Stimulated activated CD8-positive, alpha-beta memory T cell treated with anti-CD3 and anti-CD28 coated beads, Interleukin-12 subunit alpha, Interleukin-12 subunit beta, amount 100 ng/mL, for 24 hours (primary cell): ENCODE results near the gene FARS2.

ENCODE experiments used
- DNase-seq: peaks from one replicate; pipeline ENCODE4 v3.0.0-alpha.2; 2020; ENCODE audit errors: extremely low read depth

The FARS2 gene

DNA sequence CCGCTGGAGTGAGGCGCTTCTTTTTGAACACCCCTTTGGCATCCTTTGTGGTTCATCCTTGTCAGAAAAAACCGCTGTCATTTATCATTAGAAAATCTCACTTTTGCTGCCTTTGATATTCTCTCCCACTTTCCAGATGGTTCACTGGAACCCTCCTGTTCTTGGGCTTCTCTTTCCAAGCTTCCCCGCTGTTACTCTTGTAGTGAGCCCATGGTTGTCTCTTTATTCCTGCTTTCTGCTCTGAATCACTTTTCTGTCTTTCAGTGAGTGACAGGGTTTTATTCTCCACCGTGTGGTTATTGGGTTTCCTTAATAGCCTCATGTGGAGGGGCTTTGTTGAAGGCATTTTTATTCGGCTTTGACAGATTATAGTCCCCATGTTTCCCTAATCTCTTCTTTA, 117.0 kb downstream of the FARS2 start:
- DNase-seq = no peak

DNA sequence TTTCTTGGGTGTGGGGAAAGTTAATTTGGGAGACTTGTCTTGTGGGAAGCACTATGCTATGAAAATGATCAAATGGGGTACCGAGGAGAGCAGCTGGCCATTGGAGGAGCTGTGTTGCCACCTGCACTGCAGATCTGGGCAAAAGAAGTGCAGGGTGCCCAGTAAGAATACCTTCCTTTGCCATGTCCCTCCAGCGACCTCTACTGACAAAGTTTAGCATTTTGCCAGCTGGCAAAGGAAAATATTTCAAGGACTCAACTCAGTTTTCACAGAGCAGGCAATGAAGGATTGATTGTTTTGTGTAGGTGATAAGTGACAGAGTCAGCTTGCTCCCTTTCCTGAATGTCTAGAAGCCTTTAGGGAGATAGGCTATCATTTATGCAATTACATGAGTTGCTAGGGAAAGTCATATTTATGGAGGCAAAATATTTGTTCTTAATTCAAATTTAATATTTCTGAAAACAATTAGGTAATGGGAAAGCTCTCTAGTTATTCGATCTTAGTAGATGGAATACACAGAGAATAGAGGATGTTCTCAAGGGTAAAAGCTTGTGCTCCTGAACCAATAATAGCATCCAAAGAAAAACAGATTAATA, 118.4 kb downstream of the FARS2 start:
- no peak for DNase-seq

- DNase-seq = no peak
Measured at GRCh38 chr6:5383856-5384255, 122.5 kb downstream of the FARS2 start.

GRCh38 chr6:5384276-5384675, 123.0 kb downstream of the FARS2 start:
- no peak for DNase-seq

- no peak for DNase-seq
Measured at GRCh38 chr6:5388326-5388725, 127.0 kb downstream of the FARS2 start.

DNA sequence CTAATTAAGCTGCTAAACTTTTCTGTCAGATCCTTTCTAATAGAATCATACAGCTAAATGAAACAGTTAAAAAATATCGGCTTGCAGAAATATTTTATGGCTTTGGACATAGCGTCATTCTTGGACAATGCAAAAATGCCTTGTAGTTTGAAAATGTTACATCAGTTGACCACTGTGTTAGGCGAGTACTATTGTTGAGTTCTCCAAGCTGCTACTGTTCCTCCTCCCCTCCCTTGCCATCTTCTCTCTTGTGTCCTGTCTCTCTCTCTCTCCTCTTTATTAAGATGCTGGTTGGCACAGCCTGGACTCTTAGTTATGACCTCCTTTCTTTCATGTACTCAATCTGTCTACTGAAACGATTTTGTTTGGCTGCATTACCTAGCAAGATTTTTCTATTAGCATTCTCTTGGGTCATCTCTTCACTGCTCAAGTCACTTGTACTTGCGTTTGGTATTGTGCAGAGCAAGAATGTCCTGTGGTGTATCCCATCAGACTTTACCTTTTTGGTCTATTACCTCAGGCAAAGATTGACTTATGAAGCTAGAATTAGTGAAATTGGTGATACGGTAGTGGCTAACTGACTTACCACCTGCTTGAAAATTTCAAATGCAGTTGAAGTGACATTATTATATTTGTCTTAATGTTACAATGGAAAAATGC, 127.9 kb downstream of the FARS2 start:
- DNase-seq = no peak

GRCh38 chr6:5390177-5390576, 128.9 kb downstream of the FARS2 start:
- DNase-seq = no peak

DNA sequence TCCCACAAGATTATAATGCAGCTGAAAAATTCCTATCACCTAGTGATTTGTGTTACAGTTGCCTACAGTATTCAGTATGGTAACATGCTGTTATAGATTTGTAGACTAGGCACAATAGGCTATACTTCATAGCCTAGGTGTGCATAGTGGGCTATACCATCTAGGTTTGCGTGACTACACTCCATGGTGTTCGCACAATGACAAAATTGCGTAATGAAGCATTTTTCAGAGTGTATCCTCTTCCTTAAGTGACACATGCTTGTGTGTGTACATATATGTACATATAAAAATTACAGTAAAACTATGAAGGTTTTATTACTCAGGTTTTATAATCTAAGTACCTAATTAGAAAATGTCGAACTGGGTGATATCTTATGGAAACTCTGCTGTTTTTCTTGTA, 133.0 kb downstream of the FARS2 start:
- DNase-seq = no peak

DNA sequence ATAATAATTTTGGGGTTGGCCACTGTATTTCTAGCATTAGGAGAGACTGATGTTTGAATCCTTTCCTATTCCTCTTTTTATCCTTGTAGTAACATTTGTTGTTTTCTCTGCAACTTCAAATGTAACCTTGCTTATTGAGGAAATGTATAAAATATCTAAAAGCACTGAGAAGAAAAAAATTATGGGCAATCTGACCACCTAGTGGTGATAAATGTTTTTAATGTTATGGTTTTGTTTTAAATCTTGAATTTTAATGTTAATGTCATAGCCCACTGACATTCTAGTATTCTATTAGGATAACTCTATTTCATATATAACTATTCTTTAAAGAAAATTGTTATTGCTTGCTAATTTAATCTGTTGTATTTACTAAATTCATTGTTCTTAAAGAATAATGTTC, 134.4 kb downstream of the FARS2 start:
- DNase-seq = no peak

DNA sequence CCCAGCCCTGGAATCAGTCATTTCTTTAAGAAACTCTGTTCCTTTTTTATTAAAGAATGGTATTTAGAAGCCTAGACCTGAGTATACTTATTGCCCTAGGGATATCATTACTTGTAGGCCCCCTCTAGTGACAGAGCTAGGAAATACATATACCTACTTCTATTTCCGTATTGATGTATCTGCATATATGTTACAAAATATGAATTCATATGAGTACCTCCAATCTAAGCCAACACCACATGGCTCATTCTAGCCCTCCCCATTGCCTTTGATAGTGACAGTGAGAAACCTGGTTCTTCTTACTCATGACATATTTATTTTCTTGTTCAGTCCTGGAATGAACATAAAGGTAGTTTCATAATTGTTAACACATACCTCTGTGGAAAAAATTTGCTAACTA, 137.2 kb downstream of the FARS2 start:
- DNase-seq = no peak

DNA sequence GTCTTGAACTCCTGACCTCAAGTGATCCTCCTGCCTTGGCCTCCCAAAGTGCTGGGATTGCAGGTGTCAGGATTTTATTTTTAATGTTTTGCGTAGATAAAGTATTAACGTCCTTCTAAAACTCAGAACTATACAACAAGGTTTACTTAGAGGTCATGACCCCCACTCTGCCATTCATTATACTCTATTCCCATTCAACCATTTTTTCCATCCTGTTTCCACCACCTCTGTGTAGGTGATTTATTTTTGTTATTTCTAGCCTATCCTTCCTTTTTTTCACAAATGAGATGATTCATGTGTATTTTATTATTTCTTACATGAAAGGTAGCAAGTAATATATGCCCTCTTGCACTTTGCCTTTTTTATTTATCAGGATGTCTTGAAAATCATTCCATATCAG, 138.1 kb downstream of the FARS2 start:
- no peak for DNase-seq

- DNase-seq = no peak
Measured at GRCh38 chr6:5401845-5402738, 140.8 kb downstream of the FARS2 start.

DNA sequence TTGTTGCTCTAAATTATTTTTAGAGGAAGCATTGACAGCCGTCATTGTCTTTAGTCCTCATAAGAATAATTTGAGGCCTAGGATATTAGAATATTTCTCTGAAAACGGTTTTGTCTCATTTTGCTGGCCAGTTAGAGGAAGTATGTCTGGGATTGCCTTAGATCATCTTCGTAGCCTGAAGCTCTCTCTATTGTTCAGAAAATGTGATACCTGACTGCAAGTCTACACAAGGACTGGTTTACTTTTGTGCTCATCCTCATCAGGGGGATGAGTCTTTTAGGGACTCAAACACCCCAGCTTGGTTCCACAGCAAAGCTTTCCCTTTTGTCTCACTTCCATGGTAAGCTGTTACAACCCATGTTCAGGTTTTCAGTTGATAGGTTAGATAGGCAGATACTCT, 141.8 kb downstream of the FARS2 start:
- no peak for DNase-seq

DNA sequence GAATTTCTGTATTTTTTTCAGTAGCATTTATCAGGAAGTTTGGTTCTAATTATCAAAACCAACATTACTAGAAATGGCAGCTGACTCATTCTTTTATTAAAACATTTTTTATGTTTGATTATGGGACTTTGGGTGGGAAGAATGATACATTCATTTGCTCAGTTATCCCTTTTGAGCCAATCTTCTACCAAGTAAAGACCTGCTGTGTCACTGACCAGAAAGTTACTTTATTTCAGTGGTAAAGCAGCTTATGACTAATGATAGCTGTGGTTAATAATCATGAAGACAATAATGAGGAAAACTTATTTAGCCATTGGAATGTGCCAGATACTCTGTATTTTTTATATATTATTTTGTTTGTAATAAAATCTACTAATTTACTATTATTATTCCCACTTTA, 142.3 kb downstream of the FARS2 start:
- DNase-seq = no peak

- DNase-seq = no peak
Measured at GRCh38 chr6:5405976-5406375, 144.7 kb downstream of the FARS2 start.

- DNase-seq = no peak
Measured at GRCh38 chr6:5411414-5411813, 150.1 kb downstream of the FARS2 start.

- DNase-seq = no peak
Measured at GRCh38 chr6:5412017-5412416, 150.7 kb downstream of the FARS2 start.

DNA sequence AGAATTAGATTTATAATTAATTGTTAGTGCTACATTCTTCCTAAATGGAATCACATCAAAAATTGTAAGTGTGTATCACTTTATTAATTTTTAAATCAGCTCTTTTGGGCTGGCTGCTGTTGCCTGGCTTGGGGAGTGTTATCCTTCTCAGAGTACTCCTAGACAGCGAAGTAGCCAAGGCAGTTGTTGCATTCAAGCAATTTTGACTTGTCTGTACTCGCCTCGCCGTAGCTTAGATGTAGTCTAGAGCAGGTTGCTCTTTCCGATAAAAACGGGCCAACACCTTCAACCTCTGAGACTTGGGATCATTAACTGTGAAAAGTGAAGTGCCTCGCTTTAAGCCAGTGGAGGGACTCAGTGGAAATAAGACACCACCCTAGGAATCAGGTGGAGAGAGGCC, 151.3 kb downstream of the FARS2 start:
- DNase-seq = no peak

DNA sequence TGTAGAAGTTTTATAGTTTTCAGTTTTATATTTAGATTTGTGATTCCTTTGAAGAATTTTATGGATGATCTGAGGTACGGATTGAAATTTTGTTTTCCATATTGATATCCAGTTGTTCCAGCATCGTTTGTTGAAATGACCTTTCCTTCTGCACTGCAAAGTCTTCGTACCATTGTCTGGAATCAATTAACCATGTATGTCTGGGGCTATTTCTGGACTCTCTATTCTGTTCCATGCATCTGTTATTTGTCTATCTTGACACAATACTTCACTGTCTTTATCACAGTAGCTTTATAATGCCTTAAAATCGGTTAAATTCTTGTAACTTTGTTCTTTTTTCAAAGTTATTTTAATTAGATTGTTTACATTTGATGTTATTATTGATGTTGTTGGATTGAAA, 154.9 kb downstream of the FARS2 start:
- DNase-seq = no peak

DNA sequence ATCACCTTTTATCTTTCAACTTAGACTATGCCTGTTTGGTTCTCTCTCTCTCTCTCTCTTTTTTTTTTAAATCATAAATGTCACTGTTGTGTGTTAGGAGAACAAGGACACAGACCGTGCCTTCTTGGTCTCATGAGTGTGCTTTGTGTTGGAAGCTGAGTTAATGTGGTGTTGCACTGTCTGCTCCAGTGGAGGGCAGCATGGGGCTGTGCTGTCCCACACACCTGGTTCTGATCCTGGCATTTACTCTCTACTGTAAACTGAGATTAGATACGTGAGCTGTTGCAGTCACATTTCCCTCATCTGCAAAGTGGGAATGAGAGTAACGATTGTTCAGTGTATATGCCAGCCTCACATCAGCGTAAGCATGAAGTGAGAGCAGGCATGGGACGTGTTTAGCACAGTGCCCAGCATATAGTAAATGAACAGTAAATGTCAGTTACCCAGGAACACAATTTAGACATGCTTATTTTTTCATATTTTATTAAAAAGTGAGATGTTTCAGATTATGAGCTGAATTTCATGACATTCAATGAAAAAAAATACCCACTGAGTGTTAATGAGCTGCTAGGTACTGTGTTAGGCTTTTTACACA, 161.1 kb downstream of the FARS2 start:
- no peak for DNase-seq

DNA sequence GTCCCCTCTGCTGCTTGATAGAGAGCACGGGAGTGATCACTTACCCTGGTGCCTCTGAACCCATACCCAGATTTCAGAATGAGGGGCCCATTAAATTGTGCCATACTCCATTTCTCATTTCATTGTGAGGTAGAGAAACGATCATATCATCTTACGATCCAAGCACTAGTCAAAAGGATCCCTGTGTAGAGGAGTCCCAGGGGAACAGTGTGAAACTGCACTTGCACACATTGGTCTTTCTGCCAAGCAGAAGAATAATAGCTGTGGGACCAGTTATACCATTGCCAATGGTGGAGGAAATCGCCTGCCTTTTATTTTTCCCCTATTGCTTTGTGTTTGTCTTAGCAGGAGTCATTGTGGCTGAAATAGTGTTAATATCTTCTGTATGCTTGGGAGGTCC, 161.9 kb downstream of the FARS2 start:
- no peak for DNase-seq

DNA sequence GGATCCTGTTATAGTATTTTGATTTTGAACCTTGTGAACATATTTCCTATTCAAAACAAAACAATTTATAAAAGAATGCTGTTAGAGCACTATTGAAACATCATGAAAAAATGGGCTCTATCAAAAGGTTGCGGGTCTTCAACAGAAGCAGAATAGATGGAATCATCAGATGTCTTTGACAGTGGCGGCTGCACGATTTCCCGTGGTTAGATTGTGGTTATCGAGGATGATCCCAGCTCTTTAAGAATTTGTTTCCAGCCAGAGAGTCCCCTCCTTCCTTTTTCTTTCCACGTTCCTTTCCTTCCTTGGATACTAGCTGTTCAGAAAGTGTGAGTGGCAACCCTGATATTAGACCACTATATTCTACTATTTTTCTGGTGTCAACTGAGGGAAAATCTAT, 163.4 kb downstream of the FARS2 start:
- no peak for DNase-seq

- no peak for DNase-seq
Measured at GRCh38 chr6:5425267-5425666, 164.0 kb downstream of the FARS2 start.
